ENCODE data around the gene PCGF6. TPM values are rescaled to one million over a fixed set of nuclear protein-coding genes. Genes with fewer than 3 reads are reported as not detected.

PCGF6 gene
- total RNA-seq, 1 experiment from 2014 or later = 11.6 TPM

DNA sequence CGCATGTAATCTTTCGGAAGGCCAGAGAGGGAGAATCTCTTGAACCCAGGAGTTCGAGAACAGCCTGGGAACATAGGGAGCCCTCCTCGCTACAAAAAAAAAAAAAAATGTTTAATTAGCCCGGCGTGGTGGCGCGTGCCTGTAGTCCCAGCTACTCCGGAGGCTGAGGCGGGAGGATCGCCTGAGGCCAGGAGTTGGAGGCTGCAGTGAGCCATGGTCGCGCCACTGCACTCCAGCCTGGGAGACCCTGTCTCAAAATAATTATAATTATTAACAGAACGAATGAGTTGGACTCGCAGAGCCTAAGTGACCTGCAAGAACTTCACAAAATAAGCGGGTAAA, 794 bp downstream of the PCGF6 start:
- Histone ChIP-seq H3K4me2 (ENCODE audit: low read length) (peak overlapping the region; percentile 97), H3K27ac (ENCODE audit: low read length) (no peak overlapping the region), H4K20me1 (ENCODE audit: low read length) (no peaks in the 10 kb centered on the region), H3K9ac (ENCODE audit: low read length) (peak overlapping the region; percentile 84), H2AFZ (ENCODE audit: low read length) (peak overlapping the region; percentile 100), H3F3A (ENCODE audit: low read length, unreplicated experiment) (no peaks in the 10 kb centered on the region), H3K4me1 (ENCODE audit: insufficient read depth, low read length) (peaks cover 4% of the 10 kb centered on the region; the same call in 1 of the 2 replicates), H3K27me3 (ENCODE audit: low read length) (no peaks in the 10 kb centered on the region), H3K4me3 (ENCODE audit: low read length) (peak overlapping the region; percentile 73), H3K9me2 (replicated peaks; ENCODE audit: low read length) (no peaks in the 10 kb centered on the region), H3K79me2 (ENCODE audit: low read length) (peaks cover 28% of the 10 kb centered on the region), H3K9me3 (ENCODE audit: low read length) (no peaks in the 10 kb centered on the region), H3K36me3 (ENCODE audit: low read depth, low read length) (peaks cover 2% of the 10 kb centered on the region; the same call in 1 of the 2 replicates)
- intact Hi-C loops (cut with micrococcal nuclease) = no loop called here
- POLR2A ChIA-PET (ENCODE audit: unreplicated experiment) = no interaction called here
- TF ChIP-seq EZH2phosphoT487 (IDR thresholded peaks at IDR 0.05; ENCODE audit: borderline replicate concordance, low read length) (no peak), EZH2 (IDR thresholded peaks at IDR 0.05; ENCODE audit: low read length, unreplicated experiment) (no peak)
- TF ChIP-seq, protein P1, sequence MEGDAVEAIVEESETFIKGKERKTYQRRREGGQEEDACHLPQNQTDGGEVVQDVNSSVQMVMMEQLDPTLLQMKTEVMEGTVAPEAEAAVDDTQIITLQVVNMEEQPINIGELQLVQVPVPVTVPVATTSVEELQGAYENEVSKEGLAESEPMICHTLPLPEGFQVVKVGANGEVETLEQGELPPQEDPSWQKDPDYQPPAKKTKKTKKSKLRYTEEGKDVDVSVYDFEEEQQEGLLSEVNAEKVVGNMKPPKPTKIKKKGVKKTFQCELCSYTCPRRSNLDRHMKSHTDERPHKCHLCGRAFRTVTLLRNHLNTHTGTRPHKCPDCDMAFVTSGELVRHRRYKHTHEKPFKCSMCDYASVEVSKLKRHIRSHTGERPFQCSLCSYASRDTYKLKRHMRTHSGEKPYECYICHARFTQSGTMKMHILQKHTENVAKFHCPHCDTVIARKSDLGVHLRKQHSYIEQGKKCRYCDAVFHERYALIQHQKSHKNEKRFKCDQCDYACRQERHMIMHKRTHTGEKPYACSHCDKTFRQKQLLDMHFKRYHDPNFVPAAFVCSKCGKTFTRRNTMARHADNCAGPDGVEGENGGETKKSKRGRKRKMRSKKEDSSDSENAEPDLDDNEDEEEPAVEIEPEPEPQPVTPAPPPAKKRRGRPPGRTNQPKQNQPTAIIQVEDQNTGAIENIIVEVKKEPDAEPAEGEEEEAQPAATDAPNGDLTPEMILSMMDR (conservative IDR thresholded peaks at IDR 0.05; ENCODE audit: low read depth, low read length) = no peak
- DNase-seq (no peak), ATAC-seq (no peak; the same call in 1 of the 2 replicates)
- BruUV-seq (replicated peaks) = no TSS peak
- CTCF ChIA-PET = no interaction called here

DNA sequence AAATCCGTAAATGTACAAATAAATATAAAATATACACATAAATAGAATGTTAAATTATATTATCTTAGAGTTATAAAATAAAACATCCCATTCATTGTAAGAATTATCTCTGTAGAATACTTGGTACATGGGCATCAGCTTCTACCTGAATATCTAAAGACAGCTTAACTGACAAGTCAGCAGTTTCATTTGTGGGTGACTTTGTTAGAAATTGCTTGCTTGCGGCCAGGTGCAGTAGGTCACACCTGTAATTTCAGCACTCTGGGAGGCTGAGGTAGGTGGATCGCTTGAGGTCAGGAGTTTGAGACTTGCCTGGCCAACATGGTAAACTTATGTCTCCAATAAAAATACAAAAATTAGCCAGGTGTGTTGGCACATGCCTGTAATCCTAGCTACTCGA, 14.6 kb downstream of the PCGF6 start:
- TF ChIP-seq, protein P1 (conservative IDR thresholded peaks at IDR 0.05; ENCODE audit: low read depth, low read length) = no peak
- TF ChIP-seq EZH2phosphoT487 (IDR thresholded peaks at IDR 0.05; ENCODE audit: borderline replicate concordance, low read length) = no peak
- TF ChIP-seq EZH2 (IDR thresholded peaks at IDR 0.05; ENCODE audit: low read length, unreplicated experiment) = no peak

GRCh38 chr10:103334567-103334966, 16.4 kb downstream of the PCGF6 start:
- no peak overlapping the region for H3K27ac ChIP-seq (ENCODE audit: low read length)
- POLR2A ChIA-PET (ENCODE audit: unreplicated experiment) = no interaction called here
- BruUV-seq (replicated peaks) = no TSS peak
- TF ChIP-seq EZH2phosphoT487 (IDR thresholded peaks at IDR 0.05; ENCODE audit: borderline replicate concordance, low read length) (no peak), EZH2 (IDR thresholded peaks at IDR 0.05; ENCODE audit: low read length, unreplicated experiment) (no peak)
- TF ChIP-seq, protein P1 (conservative IDR thresholded peaks at IDR 0.05; ENCODE audit: low read depth, low read length) = no peak
- no peaks in the 10 kb centered on the region for H3K27me3 ChIP-seq (ENCODE audit: low read length)
- DNase-seq (no peak), ATAC-seq (no peak)
- no peak overlapping the region for H3K4me2 ChIP-seq (ENCODE audit: low read length)
- no peaks in the 10 kb centered on the region for H4K20me1 ChIP-seq (ENCODE audit: low read length)
- H3K9ac ChIP-seq (ENCODE audit: low read length) = no peak overlapping the region
- no peaks in the 10 kb centered on the region for H3K9me2 ChIP-seq (replicated peaks; ENCODE audit: low read length)
- no peaks in the 10 kb centered on the region for H3K79me2 ChIP-seq (ENCODE audit: low read length)
- H3K9me3 ChIP-seq (ENCODE audit: low read length) = no peaks in the 10 kb centered on the region
- H3F3A ChIP-seq (ENCODE audit: low read length, unreplicated experiment) = no peaks in the 10 kb centered on the region
- peaks cover 12% of the 10 kb centered on the region for H3K36me3 ChIP-seq (ENCODE audit: low read depth, low read length)
- no peak overlapping the region for H2AFZ ChIP-seq (ENCODE audit: low read length)
- intact Hi-C loops (cut with micrococcal nuclease) = loop anchor here (1.0 kb wide), 1 partner anchor 88 kb away; no protein-coding TSS in a partner anchor
- CTCF ChIA-PET = interaction anchor here (0.6 kb wide), 1 partner anchor 352 kb away, joined by 3 read pairs; no protein-coding TSS in a partner anchor
- no peaks in the 10 kb centered on the region for H3K4me1 ChIP-seq (ENCODE audit: insufficient read depth, low read length)
- H3K4me3 ChIP-seq (ENCODE audit: low read length) = no peak overlapping the region

More for the DNA sequence above, 14.6 kb downstream of the PCGF6 start:
- H3K4me3 ChIP-seq (ENCODE audit: low read length) = no peak overlapping the region
- H3K9ac ChIP-seq (ENCODE audit: low read length) = no peak overlapping the region
- H3K27me3 ChIP-seq (ENCODE audit: low read length) = no peaks in the 10 kb centered on the region
- H2AFZ ChIP-seq (ENCODE audit: low read length) = no peak overlapping the region
- no peak overlapping the region for H3K4me2 ChIP-seq (ENCODE audit: low read length)
- CTCF ChIA-PET = no interaction called here
- H3K79me2 ChIP-seq (ENCODE audit: low read length) = no peaks in the 10 kb centered on the region
- no peaks in the 10 kb centered on the region for H3K9me2 ChIP-seq (replicated peaks; ENCODE audit: low read length)
- no peak overlapping the region for H3K27ac ChIP-seq (ENCODE audit: low read length)
- POLR2A ChIA-PET (ENCODE audit: unreplicated experiment) = no interaction called here
- no peaks in the 10 kb centered on the region for H3K9me3 ChIP-seq (ENCODE audit: low read length)
- peaks cover 12% of the 10 kb centered on the region for H3K36me3 ChIP-seq (ENCODE audit: low read depth, low read length)
- ATAC-seq = no peak
- intact Hi-C loops (cut with micrococcal nuclease) = no loop called here
- H3K4me1 ChIP-seq (ENCODE audit: insufficient read depth, low read length) = no peaks in the 10 kb centered on the region
- DNase-seq = no peak
- no peaks in the 10 kb centered on the region for H3F3A ChIP-seq (ENCODE audit: low read length, unreplicated experiment)
- no TSS peak for BruUV-seq (replicated peaks)
- no peaks in the 10 kb centered on the region for H4K20me1 ChIP-seq (ENCODE audit: low read length)
